Globus pallidus (tissue), 1 donor: ENCODE measurements around the gene OPRL1.

Source experiments
- DNase-seq: peaks from one replicate; pipeline ENCODE4 v3.0.0-alpha.2; 2015; ENCODE audit warnings: low spot score

Gene OPRL1

GRCh38 chr20:64056889-64057627, 22.8 kb upstream of the OPRL1 start:
- DNase-seq: no peak

- no peak for DNase-seq
These were observed 22.0 kb upstream of the OPRL1 start for GRCh38 chr20:64057628-64058498.

GRCh38 chr20:64058536-64058935, 21.3 kb upstream of the OPRL1 start:
- DNase-seq: no peak

GRCh38 chr20:64062276-64062595, 17.6 kb upstream of the OPRL1 start:
- DNase-seq: peak; percentile 29

GRCh38 chr20:64062596-64063388, 17.1 kb upstream of the OPRL1 start, which contains the start of gene TCEA2:
Gene TCEA2 (plus strand): TSS chr20:64063198. CDS start chr20:64063313, 115 bp downstream.
- DNase-seq: peak; percentile 95

- DNase-seq: no peak
These were observed 16.3 kb upstream of the OPRL1 start for GRCh38 chr20:64063389-64064144.

GRCh38 chr20:64064145-64064698, 15.7 kb upstream of the OPRL1 start:
- no peak for DNase-seq

- no peak for DNase-seq
These were observed 14.6 kb upstream of the OPRL1 start for GRCh38 chr20:64065062-64065973.

- no peak for DNase-seq
These were observed 13.9 kb upstream of the OPRL1 start for GRCh38 chr20:64065974-64066343.

- DNase-seq: no peak
These were observed 12.8 kb upstream of the OPRL1 start for GRCh38 chr20:64067005-64067632.

GRCh38 chr20:64067733-64068307, 12.1 kb upstream of the OPRL1 start:
- DNase-seq: no peak

- no peak for DNase-seq
These were observed 11.3 kb upstream of the OPRL1 start for GRCh38 chr20:64068386-64069208.

GRCh38 chr20:64069209-64069613, 10.7 kb upstream of the OPRL1 start:
- no peak for DNase-seq

- no peak for DNase-seq
These were observed 10.2 kb upstream of the OPRL1 start for GRCh38 chr20:64069614-64070243.

- no peak for DNase-seq
These were observed 9.5 kb upstream of the OPRL1 start for GRCh38 chr20:64070244-64070993.

GRCh38 chr20:64071341-64072332, 8.2 kb upstream of the OPRL1 start:
- DNase-seq: no peak
